ENCODE results near the gene GNG12. TPM values are rescaled to one million over a fixed set of nuclear protein-coding genes. Genes with fewer than 3 reads are reported as not detected.

The GNG12 gene
- total and polyA plus RNA-seq, 3 donors from 2014 or later = 28.1 to 46.0 (median 39.3) TPM

GRCh38 chr1:67716800-67717199 is 116.5 kb downstream of the GNG12 start:
- no peak for DNase-seq
- TF ChIP-seq CTCF (IDR thresholded peaks at IDR 0.05) (no peak), POLR2A (IDR thresholded peaks at IDR 0.05) (no peak)
- 79 to 80% methylated on average over 4 of the region's 4 CpGs for WGBS, 2 donors
- intact Hi-C loops (cut with DNase I; ENCODE audit: low total_unique reads) = no loop called here
- no peaks in the 10 kb centered on the region for H3K9me3 ChIP-seq
- no peak overlapping the region for H3K4me3 ChIP-seq
- no peaks in the 10 kb centered on the region for H3K36me3 ChIP-seq (ENCODE audit: low read depth, missing control alignments)
- no peaks in the 10 kb centered on the region for H3K27me3 ChIP-seq
- H3K27ac ChIP-seq = no peak overlapping the region
- H3K4me1 ChIP-seq = peaks cover 25% of the 10 kb centered on the region

DNA sequence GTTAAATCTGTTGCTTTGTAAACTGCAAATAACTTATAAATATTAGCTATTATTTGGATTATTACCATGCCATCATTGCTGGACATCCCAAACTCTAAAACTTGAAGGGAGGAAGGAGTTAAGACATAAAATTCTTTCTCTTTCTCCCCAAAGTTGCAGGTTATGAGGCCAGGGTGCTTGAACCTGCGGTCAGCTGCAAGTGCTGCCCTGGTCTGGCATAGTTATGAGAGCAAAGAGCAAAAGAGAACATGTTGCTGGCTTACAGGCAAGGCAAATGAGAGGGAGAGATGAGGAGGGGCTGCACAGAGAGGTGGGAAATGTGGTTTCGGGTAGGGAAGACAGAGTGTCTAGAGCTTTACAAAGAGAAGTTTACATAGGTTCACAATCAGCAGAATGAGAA is 117.4 kb downstream of the GNG12 start:
- no peak overlapping the region for H3K4me3 ChIP-seq
- no peaks in the 10 kb centered on the region for H3K36me3 ChIP-seq (ENCODE audit: low read depth, missing control alignments)
- H3K9me3 ChIP-seq = no peaks in the 10 kb centered on the region
- intact Hi-C loops (cut with DNase I; ENCODE audit: low total_unique reads) = no loop called here
- no peak for TF ChIP-seq POLR2A (IDR thresholded peaks at IDR 0.05)
- no peak for TF ChIP-seq CTCF (IDR thresholded peaks at IDR 0.05)
- WGBS, 2 donors = 72 to 78% methylated on average over 2 of the region's 2 CpGs
- H3K27ac ChIP-seq = no peak overlapping the region
- peaks cover 27% of the 10 kb centered on the region for H3K4me1 ChIP-seq
- H3K27me3 ChIP-seq = no peaks in the 10 kb centered on the region
- no peak for DNase-seq

DNA sequence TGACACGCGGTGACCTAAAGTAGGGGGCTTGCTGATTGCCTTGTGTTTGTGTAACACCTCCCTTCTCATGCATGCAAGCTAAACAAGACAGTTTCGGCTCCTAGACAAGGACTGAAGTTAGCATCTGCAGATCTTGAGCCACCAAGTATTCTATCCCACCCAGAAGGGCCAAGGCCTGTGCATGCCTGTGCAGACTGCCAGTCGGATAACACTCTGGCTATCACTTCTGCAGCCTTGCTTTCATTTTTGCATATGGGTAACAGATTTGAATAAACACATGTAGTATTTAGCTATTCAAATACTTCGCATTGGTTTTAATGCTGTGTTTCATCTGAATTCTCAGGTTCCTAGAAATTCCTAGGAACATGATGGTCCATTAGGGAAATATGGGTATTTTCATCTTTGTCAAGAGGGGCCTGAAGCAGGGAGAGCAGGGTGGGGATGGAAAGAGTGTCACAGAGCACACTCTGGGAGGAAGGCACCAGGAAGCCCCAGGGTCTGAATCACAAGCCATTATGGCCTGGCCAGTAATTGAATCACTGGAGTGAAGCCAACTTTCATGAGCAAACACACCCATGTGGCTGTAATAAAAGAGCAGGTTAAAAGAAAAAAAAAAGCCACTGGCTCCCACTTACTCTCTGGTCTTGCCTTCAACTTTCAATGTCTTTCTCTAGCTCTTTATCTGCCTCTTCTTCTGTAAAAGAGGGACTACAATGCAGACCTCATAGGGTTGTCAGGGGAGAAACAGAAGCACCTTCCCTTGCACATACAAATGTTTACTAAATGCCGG is 120.0 kb downstream of the GNG12 start:
- no peak overlapping the region for H3K4me3 ChIP-seq
- 77 to 84% methylated on average over 6 of the region's 6 CpGs for WGBS, 2 donors
- H3K27ac ChIP-seq = peak overlapping the region in 1 of 2 donors; percentile 41
- H3K4me1 ChIP-seq = peaks cover 38% of the 10 kb centered on the region
- no peaks in the 10 kb centered on the region for H3K36me3 ChIP-seq (ENCODE audit: low read depth, missing control alignments)
- H3K27me3 ChIP-seq = no peaks in the 10 kb centered on the region
- no peaks in the 10 kb centered on the region for H3K9me3 ChIP-seq
- intact Hi-C loops (cut with DNase I; ENCODE audit: low total_unique reads) = no loop called here
- no peak for DNase-seq
- TF ChIP-seq CTCF (IDR thresholded peaks at IDR 0.05) (no peak), POLR2A (IDR thresholded peaks at IDR 0.05) (no peak)

DNA sequence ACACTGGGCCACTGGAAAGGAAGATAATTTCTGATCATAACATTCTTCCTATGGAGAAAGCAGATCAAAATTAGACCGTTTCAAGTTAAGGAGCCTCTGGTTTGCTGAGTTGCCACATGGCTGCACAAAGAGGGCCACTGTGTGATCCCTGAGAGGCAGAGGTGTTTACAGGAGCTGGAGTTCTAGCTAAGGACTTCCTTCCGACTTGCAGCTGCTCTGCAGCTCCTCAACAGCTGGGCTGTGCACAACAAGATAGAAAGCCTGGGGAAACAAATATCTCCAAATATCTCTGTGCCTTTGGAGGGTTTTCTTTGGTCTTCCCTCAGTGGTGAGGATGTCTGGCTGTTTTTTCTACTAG is 121.4 kb downstream of the GNG12 start:
- 34 to 38% methylated on average over 2 of the region's 2 CpGs for WGBS, 2 donors
- H3K27me3 ChIP-seq = no peaks in the 10 kb centered on the region
- TF ChIP-seq CTCF (IDR thresholded peaks at IDR 0.05) (no peak), POLR2A (IDR thresholded peaks at IDR 0.05) (no peak)
- DNase-seq = no peak
- peaks cover 39% of the 10 kb centered on the region for H3K4me1 ChIP-seq
- H3K27ac ChIP-seq = peak overlapping the region in 1 of 2 donors; percentile 17
- intact Hi-C loops (cut with DNase I; ENCODE audit: low total_unique reads) = no loop called here
- H3K36me3 ChIP-seq (ENCODE audit: low read depth, missing control alignments) = no peaks in the 10 kb centered on the region
- no peak overlapping the region for H3K4me3 ChIP-seq
- H3K9me3 ChIP-seq = no peaks in the 10 kb centered on the region

All from testis (tissue), 3 donors.